Measurements from ENCODE around the gene ZNF148.

The ZNF148 gene

GRCh38 chr3:125194061-125194848 is 180.9 kb downstream of the ZNF148 start:
- H3K27me3 ChIP-seq (ENCODE audit: control insufficient read depth, insufficient read depth, low read length): peaks cover 10% of the 10 kb centered on the region

DNA sequence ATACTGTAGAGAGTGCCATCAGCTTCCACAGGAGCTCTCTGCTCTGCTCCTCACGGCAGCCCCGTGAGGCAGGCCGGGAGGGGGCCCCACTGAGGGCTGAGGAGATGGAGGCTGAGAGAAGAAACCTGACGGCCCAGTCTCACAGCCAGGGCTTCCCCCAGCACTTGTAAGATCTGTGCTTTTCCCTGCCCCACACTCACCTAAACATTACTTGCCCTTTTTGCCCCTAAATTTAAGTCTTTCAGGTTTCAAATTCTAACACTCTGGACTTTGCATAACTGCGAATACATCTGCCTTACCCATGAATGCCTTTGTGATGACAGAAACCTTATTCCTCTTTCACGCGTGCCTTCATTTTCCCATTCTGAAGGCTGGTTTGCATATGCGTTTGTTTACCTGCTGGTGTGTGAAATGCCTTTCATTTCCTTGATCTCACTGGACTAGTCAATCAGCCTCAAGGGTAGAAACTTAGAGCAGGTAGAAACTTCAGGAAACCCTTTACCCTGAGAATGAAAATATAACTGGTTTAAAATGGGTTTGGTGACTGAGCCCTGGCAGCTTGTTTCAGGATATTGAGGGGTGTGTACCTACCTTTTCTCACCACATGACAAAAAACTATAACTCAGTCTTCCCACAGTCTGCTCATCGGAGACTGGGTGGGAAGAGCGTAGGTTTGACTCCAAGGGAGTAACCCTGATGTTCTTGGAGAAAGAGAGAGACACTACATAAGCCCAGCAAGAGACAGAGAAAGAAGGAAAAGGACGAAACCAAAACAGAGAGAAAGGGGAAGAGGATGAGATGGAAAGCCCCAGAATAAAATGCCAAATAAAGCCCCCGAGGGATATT is 182.7 kb downstream of the ZNF148 start:
- no peaks in the 10 kb centered on the region for H3K9me3 ChIP-seq (replicated peaks; ENCODE audit: low read length)
- H3K27me3 ChIP-seq (ENCODE audit: control insufficient read depth, insufficient read depth, low read length): peaks cover 10% of the 10 kb centered on the region
- H3K4me2 ChIP-seq (ENCODE audit: low read length): no peak overlapping the region
- H3K4me3 ChIP-seq (ENCODE audit: low read length): no peak overlapping the region
- no peaks in the 10 kb centered on the region for H3K36me3 ChIP-seq (ENCODE audit: insufficient read depth, low read length)
- H3K9ac ChIP-seq (ENCODE audit: low read depth, low read length): no peak overlapping the region
- no peaks in the 10 kb centered on the region for H3K4me1 ChIP-seq (ENCODE audit: control insufficient read depth, insufficient read depth, low read length)

More at GRCh38 chr3:125194061-125194848, 180.9 kb downstream of the ZNF148 start:
- H3K4me3 ChIP-seq (ENCODE audit: low read length): no peak overlapping the region
- no peaks in the 10 kb centered on the region for H3K36me3 ChIP-seq (ENCODE audit: insufficient read depth, low read length)
- H3K4me1 ChIP-seq (ENCODE audit: control insufficient read depth, insufficient read depth, low read length): no peaks in the 10 kb centered on the region
- no peaks in the 10 kb centered on the region for H3K9me3 ChIP-seq (replicated peaks; ENCODE audit: low read length)
- H3K9ac ChIP-seq (ENCODE audit: low read depth, low read length): no peak overlapping the region
- no peak overlapping the region for H3K4me2 ChIP-seq (ENCODE audit: low read length)

DNA sequence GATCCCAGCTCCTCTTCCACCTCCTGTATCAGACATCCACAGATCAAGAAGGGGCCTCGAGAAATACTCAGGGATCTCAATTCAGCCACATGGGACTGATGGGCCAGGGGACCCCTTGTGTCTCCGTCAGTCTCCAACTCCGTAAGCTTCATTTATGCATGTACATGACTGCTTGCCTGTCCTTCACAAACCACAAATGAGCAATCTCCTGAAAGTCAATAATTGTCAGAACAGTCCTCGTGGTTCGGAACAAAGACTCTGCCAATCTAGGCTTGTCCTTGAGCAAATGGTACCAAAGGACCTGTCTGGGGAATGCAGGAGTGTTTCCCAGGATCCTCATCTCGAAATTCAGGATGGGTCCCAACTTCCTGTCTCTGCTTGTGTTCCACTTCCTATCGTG is 183.4 kb downstream of the ZNF148 start:
- Histone ChIP-seq H3K27me3 (ENCODE audit: control insufficient read depth, insufficient read depth, low read length) (peaks cover 10% of the 10 kb centered on the region), H3K4me3 (ENCODE audit: low read length) (no peak overlapping the region), H3K9ac (ENCODE audit: low read depth, low read length) (no peak overlapping the region), H3K36me3 (ENCODE audit: insufficient read depth, low read length) (no peaks in the 10 kb centered on the region), H3K4me1 (ENCODE audit: control insufficient read depth, insufficient read depth, low read length) (no peaks in the 10 kb centered on the region), H3K9me3 (replicated peaks; ENCODE audit: low read length) (no peaks in the 10 kb centered on the region), H3K4me2 (ENCODE audit: low read length) (no peak overlapping the region)

- Histone ChIP-seq H3K27me3 (ENCODE audit: control insufficient read depth, insufficient read depth, low read length) (peaks cover 10% of the 10 kb centered on the region), H3K4me2 (ENCODE audit: low read length) (no peak overlapping the region), H3K9ac (ENCODE audit: low read depth, low read length) (no peak overlapping the region), H3K4me3 (ENCODE audit: low read length) (no peak overlapping the region), H3K36me3 (ENCODE audit: insufficient read depth, low read length) (no peaks in the 10 kb centered on the region), H3K9me3 (replicated peaks; ENCODE audit: low read length) (no peaks in the 10 kb centered on the region), H3K4me1 (ENCODE audit: control insufficient read depth, insufficient read depth, low read length) (peaks cover 4% of the 10 kb centered on the region)
Observed at GRCh38 chr3:125191256-125191655, 183.9 kb downstream of the ZNF148 start.

- Histone ChIP-seq H3K4me1 (ENCODE audit: control insufficient read depth, insufficient read depth, low read length) (peaks cover 8% of the 10 kb centered on the region), H3K9me3 (replicated peaks; ENCODE audit: low read length) (no peaks in the 10 kb centered on the region), H3K36me3 (ENCODE audit: insufficient read depth, low read length) (no peaks in the 10 kb centered on the region), H3K4me2 (ENCODE audit: low read length) (no peak overlapping the region), H3K9ac (ENCODE audit: low read depth, low read length) (no peak overlapping the region), H3K27me3 (ENCODE audit: control insufficient read depth, insufficient read depth, low read length) (peaks cover 10% of the 10 kb centered on the region), H3K4me3 (ENCODE audit: low read length) (no peak overlapping the region)
Observed at GRCh38 chr3:125190786-125191185, 184.3 kb downstream of the ZNF148 start.

- Histone ChIP-seq H3K4me3 (ENCODE audit: low read length) (no peak overlapping the region), H3K36me3 (ENCODE audit: insufficient read depth, low read length) (no peaks in the 10 kb centered on the region), H3K27me3 (ENCODE audit: control insufficient read depth, insufficient read depth, low read length) (peaks cover under 1% of the 10 kb centered on the region), H3K4me2 (ENCODE audit: low read length) (no peak overlapping the region), H3K9ac (ENCODE audit: low read depth, low read length) (no peak overlapping the region), H3K9me3 (replicated peaks; ENCODE audit: low read length) (no peaks in the 10 kb centered on the region), H3K4me1 (ENCODE audit: control insufficient read depth, insufficient read depth, low read length) (peaks cover 8% of the 10 kb centered on the region)
Observed at GRCh38 chr3:125189378-125190165, 185.6 kb downstream of the ZNF148 start.

GRCh38 chr3:125188955-125189354 is 186.2 kb downstream of the ZNF148 start:
- Histone ChIP-seq H3K4me2 (ENCODE audit: low read length) (no peak overlapping the region), H3K9me3 (replicated peaks; ENCODE audit: low read length) (no peaks in the 10 kb centered on the region), H3K4me1 (ENCODE audit: control insufficient read depth, insufficient read depth, low read length) (peaks cover 8% of the 10 kb centered on the region), H3K27me3 (ENCODE audit: control insufficient read depth, insufficient read depth, low read length) (no peaks in the 10 kb centered on the region), H3K36me3 (ENCODE audit: insufficient read depth, low read length) (no peaks in the 10 kb centered on the region), H3K9ac (ENCODE audit: low read depth, low read length) (no peak overlapping the region), H3K4me3 (ENCODE audit: low read length) (no peak overlapping the region)

- no peaks in the 10 kb centered on the region for H3K36me3 ChIP-seq (ENCODE audit: insufficient read depth, low read length)
- H3K27me3 ChIP-seq (ENCODE audit: control insufficient read depth, insufficient read depth, low read length): no peaks in the 10 kb centered on the region
- H3K9me3 ChIP-seq (replicated peaks; ENCODE audit: low read length): no peaks in the 10 kb centered on the region
- no peak overlapping the region for H3K9ac ChIP-seq (ENCODE audit: low read depth, low read length)
- H3K4me3 ChIP-seq (ENCODE audit: low read length): no peak overlapping the region
- peaks cover 8% of the 10 kb centered on the region for H3K4me1 ChIP-seq (ENCODE audit: control insufficient read depth, insufficient read depth, low read length)
- no peak overlapping the region for H3K4me2 ChIP-seq (ENCODE audit: low read length)
Observed at GRCh38 chr3:125187599-125187910, 187.6 kb downstream of the ZNF148 start.

DNA sequence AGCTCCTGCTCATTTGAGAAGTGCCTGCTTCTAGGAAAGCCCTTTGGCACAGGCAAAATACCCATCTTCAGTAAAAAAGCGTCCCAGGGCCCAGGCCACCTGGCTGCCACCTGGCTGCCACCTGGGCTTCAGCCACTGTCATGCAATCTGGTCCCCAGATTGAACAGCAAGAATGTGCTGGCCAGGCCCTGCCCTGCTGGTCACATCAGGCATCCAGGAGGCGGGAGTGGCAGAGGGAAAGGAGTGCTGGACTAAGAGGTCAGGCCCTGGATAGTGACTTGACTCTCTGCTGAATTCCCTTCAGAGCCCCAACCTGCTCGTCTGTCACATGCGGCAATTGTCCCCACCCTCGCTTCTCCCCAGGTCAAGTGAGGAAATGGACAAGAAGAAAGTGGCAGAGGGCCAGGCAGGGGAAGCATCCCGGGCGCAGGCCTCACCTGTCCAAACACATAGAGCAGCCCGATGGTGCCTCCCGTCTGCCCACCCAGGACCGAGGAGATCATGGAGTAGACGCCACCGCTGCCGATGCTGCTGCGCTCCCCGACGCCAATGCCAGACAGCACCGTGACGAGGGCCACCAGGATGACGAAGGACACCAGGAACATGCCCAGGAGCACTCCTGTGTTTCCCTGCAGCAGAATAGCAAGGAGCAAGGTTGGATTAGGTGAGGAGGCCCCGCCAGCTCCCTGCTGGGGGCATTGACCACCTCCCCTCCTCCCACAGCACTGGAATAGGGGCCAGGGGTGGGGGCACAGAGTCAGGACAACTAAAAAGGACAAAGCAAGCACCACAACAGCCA is 188.1 kb downstream of the ZNF148 start:
- Histone ChIP-seq H3K27me3 (ENCODE audit: control insufficient read depth, insufficient read depth, low read length) (no peaks in the 10 kb centered on the region), H3K4me3 (ENCODE audit: low read length) (no peak overlapping the region), H3K9me3 (replicated peaks; ENCODE audit: low read length) (no peaks in the 10 kb centered on the region), H3K9ac (ENCODE audit: low read depth, low read length) (no peak overlapping the region), H3K36me3 (ENCODE audit: insufficient read depth, low read length) (no peaks in the 10 kb centered on the region), H3K4me2 (ENCODE audit: low read length) (no peak overlapping the region), H3K4me1 (ENCODE audit: control insufficient read depth, insufficient read depth, low read length) (peaks cover 8% of the 10 kb centered on the region)

- Histone ChIP-seq H3K9ac (ENCODE audit: low read depth, low read length) (no peak overlapping the region), H3K4me1 (ENCODE audit: control insufficient read depth, insufficient read depth, low read length) (peaks cover 8% of the 10 kb centered on the region)
Observed at GRCh38 chr3:125186261-125186787, 188.8 kb downstream of the ZNF148 start.

More at GRCh38 chr3:125186261-125186787, 188.8 kb downstream of the ZNF148 start:
- H3K4me3 ChIP-seq (ENCODE audit: low read length): no peak overlapping the region
- H3K4me2 ChIP-seq (ENCODE audit: low read length): no peak overlapping the region
- no peaks in the 10 kb centered on the region for H3K36me3 ChIP-seq (ENCODE audit: insufficient read depth, low read length)
- no peaks in the 10 kb centered on the region for H3K9me3 ChIP-seq (replicated peaks; ENCODE audit: low read length)
- H3K27me3 ChIP-seq (ENCODE audit: control insufficient read depth, insufficient read depth, low read length): no peaks in the 10 kb centered on the region
